ENCODE results near the gene KCNH8.
"Not testable (repeated sequence)": the region's sequence is repeated elsewhere in the genome, so short reads cannot be mapped to it uniquely, and the experiment has no call there.

- not testable (repeated sequence) for TF ChIP-seq CTCF, POLR2AphosphoS5, POLR2A (IDR thresholded peaks at IDR 0.05)
Observed at GRCh38 chr3:19233882-19234784, 85.8 kb downstream of the KCNH8 start.
